HG03108 (cell line): ENCODE data around the gene TMEM132A.
"Not testable (repeated sequence)": the region's sequence is repeated elsewhere in the genome, so short reads cannot be mapped to it uniquely, and the experiment has no call there.

ENCODE experiments used
- ATAC-seq: cut with Tn5 transposase; IDR thresholded peaks from one replicate; pipeline ENCODE4 v1.9.1; 2021; ENCODE audit warnings: moderate library complexity; ENCODE audit not compliant: unreplicated experiment

The TMEM132A gene

DNA sequence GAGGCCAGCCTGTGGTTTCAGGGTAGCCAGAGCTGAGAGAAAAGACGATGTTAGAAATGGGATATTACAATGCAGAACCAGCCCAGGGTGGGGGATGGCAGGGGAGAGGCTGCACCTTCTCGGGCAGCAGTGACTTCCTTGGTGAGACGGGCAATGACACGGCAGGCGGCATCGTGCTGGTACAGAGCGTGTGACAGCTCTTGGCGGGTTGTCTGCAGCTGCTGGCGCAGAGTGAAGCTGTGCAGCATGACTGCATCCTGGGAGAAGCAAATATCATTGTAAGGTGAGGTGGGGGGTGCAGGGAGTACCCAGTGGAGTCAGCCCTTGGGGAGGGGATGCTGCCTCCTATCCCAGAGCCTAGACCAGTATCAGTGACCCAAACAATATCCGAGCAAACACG, 21.6 kb upstream of the TMEM132A start:
- no peak for ATAC-seq

DNA sequence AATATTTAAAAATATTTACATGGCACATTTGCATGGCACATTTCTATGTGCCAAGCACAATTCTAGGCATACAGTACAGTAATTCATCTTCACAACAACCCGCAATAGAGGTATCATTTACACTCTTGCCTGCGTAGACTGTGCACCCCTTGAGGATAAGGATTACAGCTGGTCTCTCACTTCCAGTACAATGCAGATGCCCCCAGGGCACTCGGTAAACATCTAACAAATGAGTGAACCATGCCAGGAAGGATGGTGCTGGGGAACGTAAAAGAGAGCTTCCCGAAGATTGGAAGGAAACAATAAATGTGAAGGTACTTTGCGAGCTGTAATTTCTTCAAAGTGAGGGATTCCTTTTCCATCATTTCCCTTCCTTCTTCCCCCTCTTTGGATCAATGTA, 19.2 kb upstream of the TMEM132A start:
- ATAC-seq = no peak

DNA sequence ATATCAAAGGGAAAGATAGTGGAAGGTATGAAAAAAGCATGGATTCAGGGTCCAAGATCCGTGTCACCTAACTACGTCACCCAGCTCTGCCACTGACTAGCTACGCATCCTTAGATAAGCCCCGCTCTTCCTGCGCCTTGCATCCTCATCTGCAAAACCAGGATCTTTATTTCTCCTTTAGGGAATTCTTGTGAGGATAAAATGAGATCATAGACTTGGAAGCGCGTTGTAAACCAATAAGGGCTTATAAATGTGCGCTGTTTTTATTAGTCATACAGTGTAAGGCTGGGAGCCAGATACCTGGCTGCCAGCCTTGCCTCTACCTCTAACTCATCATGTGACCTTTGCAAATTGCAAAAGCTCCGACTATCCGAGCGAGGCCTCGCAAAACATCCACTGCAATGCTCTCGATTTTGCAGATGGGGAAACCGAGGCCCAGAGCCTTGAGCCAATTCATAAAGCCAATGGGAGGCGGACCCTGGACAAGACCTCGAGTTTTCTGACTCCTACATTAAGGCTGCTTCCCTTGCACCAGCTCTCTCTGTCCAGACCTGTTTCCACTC, 18.6 kb upstream of the TMEM132A start:
- no peak for ATAC-seq

DNA sequence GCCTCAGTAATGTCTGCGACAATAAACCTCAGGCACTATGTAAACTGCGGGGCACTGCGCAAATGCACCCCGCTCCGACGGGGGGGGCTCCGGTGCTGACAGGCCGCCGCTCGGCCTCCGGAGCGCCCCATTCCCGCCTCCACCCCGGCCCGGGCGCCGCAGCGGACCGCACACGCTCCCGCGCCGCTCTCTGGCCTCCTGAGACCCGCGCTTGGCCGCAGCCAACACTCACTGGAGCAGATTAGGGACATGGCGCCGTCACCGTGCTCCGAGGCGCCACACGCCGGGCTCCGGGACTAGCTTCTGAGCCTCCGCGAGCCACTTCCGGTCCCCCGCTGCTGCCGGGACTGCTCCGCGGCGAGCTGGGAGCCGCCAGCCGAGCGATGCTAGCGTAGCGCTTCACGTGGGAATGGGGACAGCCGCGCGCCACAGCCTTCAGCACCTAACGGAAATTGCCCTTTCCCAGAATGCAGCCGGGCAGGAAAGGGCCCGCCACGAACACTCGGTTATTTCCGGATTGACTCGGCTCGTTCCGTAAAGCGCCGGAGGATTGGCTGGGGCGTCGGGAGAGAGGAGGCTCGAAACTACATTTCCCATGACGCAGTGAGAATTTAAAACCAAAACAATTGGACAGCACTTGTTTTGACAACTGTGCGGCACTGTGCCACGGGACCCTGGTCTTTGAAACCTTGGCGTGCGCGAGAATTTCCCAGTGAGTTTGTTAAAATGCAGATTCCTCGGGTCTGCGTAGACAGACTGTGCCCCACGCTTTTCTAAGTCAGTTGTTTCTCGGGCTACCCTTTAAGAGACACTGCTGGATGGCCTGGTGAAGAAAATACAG, 17.9 kb upstream of the TMEM132A start, which contains the start of gene PRPF19:
Gene PRPF19, minus strand, starts transcription at position 454 of the 841 bp plus-strand sequence. Its CDS starts 203 bp downstream, at position 251.
- ATAC-seq = peak; percentile 76

DNA sequence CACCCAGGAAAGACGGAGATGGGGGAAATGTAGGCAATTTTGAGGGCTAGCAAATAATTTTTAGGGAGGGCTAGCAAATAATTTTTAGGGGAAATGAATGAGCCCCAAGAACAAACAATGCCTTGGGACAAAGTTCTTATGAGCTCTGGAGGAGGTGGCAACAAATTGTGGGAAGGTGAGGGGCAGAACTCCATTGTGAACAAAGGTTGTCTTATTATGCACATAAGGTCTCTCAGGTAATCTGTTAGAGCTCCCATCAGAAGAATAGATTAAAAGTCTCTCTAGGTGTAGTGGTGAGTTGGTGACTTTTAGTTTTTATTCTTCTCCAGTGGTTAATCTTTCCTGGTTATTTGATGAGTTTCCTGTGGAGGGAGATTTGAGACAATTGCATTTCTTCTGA, 15.5 kb upstream of the TMEM132A start:
- no peak for ATAC-seq

DNA sequence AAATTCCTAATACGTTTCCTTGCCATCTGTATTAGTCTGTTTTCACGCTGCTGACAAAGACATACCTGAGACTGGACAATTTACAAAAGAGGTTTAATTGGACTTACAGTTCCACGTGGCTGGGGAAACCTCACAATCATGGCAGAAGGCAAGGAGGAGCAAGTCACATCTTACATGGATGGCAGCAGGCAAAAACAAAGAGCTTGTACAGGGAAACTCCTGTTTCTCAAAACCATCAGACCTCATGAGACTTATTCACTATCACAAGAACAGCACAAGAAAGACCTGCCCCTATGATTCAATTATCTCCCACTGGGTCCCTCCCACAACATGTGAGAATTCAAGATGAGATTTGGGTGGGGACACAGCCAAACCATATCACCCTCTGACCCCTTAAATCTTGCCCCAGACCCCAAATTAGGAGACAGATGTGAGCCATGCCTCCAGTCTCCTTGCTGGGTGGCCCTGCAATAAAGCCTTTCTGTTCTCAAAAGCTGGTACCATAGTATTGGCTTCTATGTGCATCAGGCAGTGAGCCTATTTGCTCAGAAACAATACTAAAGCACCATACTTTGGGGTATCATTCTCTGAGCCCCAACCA, 14.5 kb upstream of the TMEM132A start:
- not testable (repeated sequence) for ATAC-seq

DNA sequence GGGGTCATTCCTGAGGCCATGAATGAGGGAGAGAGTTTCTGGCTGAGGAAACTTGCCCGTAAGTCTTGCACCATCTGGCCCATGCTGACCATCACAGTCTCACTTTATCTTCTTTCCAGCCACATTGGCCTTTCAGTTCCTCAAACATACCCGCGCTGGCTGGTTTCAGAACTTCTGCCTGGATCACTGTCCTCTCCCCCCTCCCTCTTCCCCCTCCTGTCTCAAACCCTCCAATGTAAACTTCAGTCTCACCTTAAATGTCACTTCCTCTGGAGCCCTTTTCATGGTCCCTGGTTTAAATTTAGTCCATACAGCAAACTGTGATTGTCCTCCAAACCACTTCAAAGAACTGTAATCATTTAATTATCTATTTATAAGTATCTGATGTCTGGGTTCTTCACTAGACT, 14.0 kb upstream of the TMEM132A start:
- peak; percentile 33 for ATAC-seq

DNA sequence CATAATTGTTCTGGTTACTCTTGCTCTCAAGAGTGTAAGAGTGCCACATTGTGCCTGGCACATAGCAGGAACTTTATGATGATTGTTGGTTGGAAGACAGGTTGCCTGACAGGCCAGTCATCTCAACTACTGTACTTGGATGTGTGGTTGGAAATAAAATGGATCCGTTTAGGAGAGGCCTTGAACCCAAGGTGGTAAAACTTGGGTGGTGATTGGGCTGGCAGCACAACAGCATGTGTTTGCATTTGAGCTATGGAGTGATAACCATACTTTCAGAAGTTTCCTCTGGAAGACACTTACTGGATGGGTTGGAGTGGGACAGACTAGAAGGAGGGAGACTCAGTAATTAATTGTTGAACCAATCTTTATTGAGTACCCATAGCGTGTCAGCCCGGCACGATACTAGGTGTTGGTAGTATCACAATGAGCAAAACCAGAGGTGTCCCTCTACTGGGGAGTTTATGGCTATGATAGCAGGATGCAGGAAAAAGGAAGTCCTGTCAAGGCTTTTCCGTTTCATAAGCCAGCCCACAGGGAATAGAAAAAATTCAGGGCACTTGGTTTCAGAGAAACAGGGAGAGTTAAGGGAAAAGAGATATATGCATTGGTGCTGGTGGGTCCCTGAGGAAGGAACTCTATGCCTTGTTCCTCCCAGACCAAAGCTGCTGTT, 13.4 kb upstream of the TMEM132A start:
- ATAC-seq = no peak

DNA sequence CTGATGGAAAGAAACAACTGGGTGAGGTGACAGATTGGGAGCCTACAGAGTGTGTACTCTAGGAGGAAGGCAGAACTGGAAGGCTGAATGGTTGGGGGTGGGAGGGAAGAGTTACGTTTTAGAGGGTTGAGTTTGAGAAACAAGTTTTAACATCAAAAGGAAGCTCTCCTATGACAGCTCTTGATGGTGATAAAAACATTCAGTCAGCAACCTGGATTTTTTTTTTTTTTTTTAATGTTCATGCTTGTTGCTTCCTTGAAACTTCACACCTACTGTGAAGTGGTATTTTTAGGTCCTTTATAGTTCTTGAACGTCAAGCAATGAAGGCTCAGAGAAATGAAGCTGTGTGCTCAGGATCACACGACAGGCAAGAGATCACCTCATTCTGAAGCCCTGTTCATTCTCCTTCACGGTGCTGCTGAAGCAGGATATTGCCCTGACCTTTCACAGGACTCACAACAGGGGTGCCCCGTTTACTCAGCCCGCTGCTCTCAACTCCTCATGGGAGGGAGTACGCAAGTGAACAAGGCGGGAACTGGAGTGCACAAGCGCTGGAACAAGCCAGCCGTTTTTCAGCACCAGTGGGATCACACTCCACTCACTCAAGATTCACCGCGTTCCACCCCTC, 11.9 kb upstream of the TMEM132A start:
- no peak for ATAC-seq

DNA sequence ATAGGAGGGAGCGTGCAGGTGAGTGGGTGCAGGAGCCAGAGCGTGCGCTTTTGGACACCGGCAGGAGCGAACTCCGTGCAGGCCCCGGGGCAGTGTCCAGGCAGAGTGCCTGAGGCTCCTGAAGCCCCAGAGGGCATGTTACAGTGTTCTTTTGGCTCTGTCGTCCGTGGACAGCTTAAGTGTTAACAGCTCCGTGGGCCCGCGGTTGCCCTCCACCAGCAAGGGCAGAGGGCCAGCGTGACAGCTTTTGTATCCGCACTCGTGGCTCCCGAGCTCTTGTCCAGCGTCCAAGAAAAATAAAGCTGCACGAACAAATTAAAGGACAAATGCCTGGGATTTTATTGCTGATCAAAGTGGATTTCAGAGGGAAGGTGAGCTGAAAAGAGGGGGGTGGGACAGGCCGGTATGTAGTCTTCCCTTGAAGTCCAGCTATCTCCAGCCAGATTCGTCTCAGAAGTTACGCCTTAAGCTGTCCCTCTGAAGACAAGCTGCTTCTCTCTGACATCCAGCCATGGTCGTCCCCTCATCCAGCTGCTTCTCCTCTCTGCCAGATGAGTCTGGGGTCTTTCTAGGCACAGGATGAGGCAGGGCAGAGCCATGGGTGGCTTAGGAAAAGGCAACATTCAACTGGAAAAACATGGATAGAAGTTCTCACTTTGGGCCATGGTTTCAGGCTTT, 11.3 kb upstream of the TMEM132A start:
- no peak for ATAC-seq

DNA sequence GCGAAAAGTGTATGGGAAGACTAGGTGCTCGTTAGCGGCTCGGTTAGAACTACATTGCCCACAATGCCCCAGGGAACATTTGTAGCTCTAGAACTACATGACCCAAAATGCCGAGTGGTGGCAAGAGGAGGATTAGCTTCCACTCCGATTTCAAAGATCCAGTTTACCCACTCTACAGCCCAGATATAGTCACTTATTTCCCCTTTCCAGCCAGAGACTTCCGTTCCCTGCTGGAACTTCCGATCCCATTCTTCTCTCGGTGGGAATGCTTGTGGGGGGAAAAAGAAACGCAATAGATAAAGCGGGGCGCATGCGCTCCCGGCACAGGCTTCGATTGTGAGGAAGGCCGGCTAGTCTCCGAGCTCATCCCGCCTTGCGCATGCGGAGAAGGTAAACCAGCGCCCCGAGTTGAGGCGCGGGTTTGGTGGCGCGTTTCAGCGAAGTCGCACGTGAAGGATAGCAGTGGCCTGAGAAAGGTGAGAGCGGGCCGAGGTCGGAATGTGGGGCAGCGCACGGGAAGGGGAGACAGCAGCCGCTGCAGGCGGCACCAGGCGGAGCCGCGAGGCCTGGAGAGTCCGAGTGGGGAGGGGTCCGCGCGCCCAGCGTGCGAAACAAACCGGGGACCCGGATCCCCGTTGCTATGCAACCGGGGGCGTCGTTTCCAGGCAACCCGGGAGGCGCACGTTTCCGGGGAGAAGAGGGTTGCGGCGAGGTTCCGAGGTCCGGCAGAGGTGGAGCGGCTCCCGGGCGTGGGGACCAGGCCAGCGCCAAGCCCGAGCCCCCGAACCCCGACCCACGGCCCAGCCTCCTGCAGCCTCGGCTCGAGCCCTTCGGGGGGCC, 10.2 kb upstream of the TMEM132A start, which contains the start of gene TMEM109:
Gene TMEM109, plus strand, starts transcription at position 366 of the 840 bp plus-strand sequence. CDS start 5,536 bp downstream, outside the sequence.
- peak; percentile 38 for ATAC-seq

DNA sequence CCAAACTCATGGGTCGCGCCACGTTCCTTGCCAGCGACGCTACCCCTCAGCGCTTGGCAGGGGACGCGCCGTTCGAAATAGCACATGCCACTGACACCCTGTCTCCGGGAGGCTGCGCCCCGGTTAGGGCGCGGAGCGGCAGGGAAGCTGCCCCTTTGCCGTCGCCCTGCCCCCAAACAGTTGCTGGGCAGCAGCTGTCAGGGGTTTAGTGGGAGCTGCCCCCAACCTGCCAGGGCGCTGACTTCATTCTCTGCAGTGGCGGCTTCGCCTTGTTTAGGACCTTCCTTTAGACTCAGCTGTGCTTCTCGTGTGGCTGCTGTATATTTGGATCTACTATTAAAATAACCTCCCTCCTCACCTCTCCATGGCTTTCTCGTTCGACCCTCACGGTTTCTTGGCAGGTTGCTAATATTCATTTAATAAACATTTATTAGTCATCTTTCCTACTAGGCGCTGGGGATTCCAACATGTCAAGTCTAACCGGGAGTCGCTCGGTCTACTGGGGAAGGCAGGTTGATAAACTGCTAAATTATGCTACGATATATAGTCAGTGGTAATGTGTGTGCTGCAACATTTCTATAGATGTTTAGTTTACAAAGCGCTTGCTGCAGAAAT, 9.5 kb upstream of the TMEM132A start:
- no peak for ATAC-seq

DNA sequence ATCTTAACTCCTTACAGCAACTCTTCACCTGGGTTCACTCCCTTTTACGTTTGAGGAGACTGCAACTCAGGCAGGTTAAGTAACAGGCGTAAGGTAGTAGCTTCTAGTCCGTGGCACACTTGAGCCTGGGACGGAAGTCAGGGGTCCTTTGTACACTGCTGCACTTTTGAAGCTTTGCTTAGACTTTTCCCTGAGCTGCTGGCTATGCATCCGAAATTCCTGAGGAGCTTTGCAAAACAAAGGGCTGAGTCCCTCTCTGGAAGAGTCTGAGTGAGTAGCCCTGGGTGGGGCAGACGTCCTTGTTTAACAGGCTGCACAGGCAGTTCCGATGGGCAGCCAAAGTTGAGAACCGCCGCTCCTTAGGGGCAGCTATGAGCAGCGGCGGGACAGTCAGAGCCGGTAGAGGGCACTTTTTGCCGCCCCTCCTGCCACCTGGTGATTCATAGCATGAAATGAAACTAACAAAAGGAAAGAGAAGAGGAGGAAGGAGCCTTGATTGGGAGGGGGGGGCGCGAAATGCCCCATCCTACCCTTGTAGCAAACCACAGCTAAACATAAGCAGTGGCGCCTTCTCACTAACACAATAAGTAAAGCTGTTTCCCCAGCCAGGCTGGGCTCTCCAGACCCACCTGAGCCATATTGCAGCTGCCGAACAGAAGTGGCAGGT, 8.9 kb upstream of the TMEM132A start:
- peak; percentile 50 for ATAC-seq

DNA sequence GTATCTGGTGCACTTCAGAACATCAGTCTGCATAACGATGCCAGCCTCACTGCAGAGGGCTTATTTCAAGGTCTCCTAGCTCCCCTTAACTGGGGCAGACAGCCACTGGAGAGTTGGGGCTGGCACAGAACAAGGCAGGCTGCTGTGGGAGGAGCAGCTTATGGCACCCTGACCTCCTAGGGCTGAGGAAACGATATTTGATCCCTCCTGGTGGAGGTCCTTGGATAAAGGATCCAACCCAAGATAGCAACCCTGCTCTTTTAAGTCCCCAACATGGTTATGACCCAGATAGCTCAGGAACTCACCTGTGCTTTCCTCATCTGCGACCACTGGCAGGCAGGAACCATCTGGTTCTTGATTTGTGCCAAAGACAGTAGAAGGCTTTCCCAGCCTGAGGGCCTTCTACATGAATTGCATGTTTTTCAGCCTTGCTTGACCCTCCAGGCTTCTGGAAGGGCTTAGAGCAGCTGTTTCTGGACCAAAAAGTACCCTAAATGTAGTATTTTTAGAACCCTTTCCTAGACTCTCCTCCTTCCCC, 7.5 kb upstream of the TMEM132A start:
- no peak for ATAC-seq

DNA sequence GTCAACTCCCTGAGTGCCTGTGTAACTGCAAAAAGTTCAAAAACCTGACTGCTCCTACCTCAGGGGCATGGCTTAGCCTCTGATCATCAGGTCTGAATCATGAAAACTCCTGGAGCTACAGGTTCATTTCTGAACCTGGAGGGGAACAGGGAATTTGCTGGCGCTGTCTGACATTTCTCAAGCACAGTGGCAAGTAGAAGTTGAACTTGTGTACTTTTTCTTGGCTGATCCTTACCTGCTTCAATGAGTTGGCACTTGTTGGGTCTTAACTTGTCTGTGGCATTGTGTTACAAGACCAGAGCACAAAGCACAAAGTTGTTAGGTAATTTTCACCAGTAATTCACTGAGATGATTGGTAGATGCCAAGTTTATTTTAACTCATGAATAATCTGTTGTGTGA, 7.0 kb upstream of the TMEM132A start:
- no peak for ATAC-seq

DNA sequence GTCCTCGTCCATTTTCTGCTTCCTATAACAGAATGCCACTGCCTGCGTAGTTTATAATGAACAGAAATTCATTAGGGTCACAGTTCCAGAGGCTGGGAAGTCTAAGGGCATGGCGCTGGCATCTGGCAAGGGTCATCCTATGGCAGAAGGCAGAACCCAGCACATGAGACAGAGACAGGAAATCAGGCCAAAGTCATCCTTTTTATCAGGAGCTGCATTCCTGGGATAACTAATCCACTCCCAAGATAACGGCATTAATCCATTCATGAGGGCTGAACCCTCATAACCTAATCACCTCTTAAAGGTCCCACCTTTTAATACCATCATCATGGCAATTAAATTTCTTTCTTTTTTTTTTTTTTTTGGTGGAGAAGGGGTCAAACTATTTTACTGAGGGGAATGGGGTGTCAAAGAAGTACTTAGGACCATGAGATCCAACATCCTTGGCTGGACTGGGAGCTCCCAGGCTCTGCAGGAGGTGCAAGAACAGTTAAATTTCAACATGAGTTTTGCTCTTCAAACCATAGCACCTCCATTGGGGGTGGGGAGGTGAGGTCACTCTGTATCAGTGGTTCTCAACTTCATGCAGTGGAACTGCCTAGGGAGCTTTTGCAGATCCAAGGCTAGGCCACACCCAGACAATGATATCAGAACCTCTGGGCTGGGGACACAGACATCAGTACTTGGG, 5.9 kb upstream of the TMEM132A start:
- no peak for ATAC-seq

DNA sequence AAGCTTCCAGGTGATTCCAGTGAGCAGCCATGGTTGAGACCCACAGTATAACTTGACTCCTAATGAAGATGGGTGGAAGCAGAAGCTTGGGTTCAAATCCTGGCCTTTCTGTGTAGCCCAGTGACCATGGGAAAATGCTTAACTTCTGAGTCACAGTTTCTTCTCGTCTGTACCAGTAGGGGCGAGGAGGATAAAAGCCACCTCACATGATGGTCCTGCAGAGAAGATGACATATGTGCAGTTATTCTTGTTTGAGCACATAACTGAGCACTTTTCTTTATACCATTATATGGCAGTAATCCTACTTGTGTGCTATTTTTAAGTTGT, 5.4 kb upstream of the TMEM132A start:
- ATAC-seq = no peak

DNA sequence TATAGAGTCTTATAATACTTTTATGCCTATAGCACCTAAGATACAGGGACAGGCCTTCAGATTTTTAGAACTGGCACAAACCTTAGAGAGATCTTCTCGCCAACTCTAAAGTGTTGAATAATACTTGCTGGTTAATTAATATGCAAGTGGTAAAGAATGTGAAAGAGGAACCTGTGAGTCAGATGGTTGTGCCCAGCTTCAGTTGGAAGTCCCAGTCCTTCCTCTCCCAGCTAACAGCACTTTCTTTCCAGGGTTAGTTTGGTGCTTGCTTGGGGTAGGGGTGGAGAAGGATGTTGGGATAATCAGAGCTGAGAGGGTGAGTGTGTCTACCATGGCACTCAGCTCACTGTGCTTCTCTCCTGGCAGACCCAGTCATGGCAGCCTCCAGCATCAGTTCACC, 4.9 kb upstream of the TMEM132A start:
- ATAC-seq = no peak
